ENCODE measurements around the gene CRLF3. TPM values are rescaled to one million over a fixed set of nuclear protein-coding genes. Genes with fewer than 3 reads are reported as not detected.

CRLF3 gene
- total RNA-seq, 4 donors from 2014 or later: 1.0 to 23.4 (median 8.7) TPM

DNA sequence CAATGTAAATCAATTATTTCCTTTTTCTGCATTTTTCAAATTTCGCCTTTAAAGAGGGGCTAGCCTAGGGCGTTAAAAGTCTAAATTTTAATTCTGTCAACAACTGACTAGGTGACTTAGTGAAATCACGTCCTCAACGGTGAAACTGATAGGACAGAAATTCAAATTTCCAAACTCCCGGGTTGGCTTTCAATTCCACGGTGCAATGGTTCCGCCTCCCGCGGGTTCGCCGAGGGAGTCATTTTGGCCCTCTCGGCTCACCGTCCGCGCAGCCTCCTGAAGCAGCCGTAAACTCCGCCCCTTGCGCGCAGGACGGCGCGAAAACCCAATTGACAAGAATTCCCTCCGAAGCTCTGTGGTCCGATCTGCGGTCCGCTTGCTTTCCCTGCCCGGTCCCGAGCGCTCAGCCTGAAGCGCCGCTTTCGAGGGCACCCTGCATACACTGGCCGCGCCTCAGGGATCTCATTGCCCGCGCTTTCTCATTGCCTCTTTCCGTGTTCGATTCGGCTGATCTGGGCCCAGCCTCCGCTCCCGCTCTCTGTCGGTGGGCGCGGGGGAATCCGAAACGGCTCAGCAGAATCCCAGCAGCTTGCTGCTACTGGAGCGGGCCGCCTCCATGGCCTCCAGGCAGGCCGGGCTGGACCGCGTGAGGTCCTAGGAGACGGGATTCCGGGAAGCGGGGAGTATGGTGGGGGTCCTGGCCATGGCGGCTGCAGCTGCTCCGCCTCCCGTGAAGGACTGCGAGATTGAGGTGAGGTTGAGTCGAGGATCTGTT, 7.4 kb upstream of the CRLF3 start, which contains the start of gene ATAD5:
ATAD5 (plus strand) TSS at position 304 of the 775 bp plus-strand sequence; CDS start at position 686, 382 bp downstream.
- TF ChIP-seq POLR2A (IDR thresholded peaks at IDR 0.05): no peak
- TF ChIP-seq, protein P1, sequence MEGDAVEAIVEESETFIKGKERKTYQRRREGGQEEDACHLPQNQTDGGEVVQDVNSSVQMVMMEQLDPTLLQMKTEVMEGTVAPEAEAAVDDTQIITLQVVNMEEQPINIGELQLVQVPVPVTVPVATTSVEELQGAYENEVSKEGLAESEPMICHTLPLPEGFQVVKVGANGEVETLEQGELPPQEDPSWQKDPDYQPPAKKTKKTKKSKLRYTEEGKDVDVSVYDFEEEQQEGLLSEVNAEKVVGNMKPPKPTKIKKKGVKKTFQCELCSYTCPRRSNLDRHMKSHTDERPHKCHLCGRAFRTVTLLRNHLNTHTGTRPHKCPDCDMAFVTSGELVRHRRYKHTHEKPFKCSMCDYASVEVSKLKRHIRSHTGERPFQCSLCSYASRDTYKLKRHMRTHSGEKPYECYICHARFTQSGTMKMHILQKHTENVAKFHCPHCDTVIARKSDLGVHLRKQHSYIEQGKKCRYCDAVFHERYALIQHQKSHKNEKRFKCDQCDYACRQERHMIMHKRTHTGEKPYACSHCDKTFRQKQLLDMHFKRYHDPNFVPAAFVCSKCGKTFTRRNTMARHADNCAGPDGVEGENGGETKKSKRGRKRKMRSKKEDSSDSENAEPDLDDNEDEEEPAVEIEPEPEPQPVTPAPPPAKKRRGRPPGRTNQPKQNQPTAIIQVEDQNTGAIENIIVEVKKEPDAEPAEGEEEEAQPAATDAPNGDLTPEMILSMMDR (IDR thresholded peaks at IDR 0.05): peak in 1 of 4 experiments; percentile 36
- Histone ChIP-seq H3K9me3 (no peaks in the 10 kb centered on the region), H3K27ac (peak within 1 kb of the TSS; percentile 30 to 39), H3K36me3 (no peaks in the 10 kb centered on the region), H3K4me1 (peaks cover 0 to 6% of the 10 kb centered on the region in 2 donors), H3K27me3 (no peaks in the 10 kb centered on the region), H3K4me3 (peak within 1 kb of the TSS; percentile 55 to 62)
- peak; percentile 88 to 90 for DNase-seq
- intact Hi-C loops (cut with DNase I; ENCODE audit: low total_unique reads): no loop called here

DNA sequence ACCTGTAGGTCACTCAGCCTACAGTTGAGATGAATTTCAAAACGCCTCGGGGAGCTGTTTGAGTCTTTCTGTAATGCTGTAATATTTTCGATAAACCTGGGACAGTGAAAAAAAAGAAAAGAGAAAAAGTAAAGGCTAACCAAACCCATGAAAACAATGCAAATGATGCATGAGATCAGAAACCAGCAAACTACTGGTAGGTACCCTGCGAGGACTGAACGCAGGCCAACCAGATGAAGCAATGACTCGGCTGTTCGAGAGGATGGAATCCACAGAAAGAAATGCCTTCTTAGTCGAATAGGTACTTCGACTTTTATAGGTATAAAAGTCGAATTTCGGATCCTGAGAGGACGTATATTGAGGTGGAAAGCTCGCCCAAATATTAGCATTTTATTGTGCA, 6.8 kb upstream of the CRLF3 start:
- H3K27ac ChIP-seq: peak overlapping the region in 1 of 2 donors; percentile 23
- TF ChIP-seq POLR2A (IDR thresholded peaks at IDR 0.05): no peak
- TF ChIP-seq, protein P1 (IDR thresholded peaks at IDR 0.05): no peak
- DNase-seq: no peak

DNA sequence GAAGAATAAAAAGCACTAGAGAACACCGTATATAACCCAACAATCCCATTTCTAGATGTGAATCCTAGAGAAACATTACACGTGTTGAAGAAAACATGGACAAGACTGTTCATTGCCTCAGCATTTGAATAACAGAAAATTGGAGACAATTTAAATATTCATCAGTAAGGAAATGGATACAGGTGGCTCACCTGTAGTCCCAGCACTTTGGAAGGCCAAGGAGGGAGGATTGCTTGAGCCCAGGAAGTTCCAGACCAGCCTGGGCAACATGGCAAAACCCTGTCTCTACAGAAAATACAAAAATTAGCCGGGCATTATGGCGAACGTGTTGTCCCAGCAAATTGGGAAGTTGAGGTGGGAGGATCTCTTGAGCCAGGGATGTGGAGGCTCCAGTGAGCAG, 4.5 kb upstream of the CRLF3 start:
- no peak for DNase-seq
- TF ChIP-seq, protein P1 (IDR thresholded peaks at IDR 0.05): no peak
- no peak for TF ChIP-seq POLR2A (IDR thresholded peaks at IDR 0.05)
- Histone ChIP-seq H3K27me3 (no peaks in the 10 kb centered on the region), H3K9me3 (no peaks in the 10 kb centered on the region), H3K4me1 (peaks cover 0 to 6% of the 10 kb centered on the region in 2 donors), H3K4me3 (no peak overlapping the region), H3K36me3 (no peaks in the 10 kb centered on the region), H3K27ac (no peak overlapping the region)
- intact Hi-C loops (cut with DNase I; ENCODE audit: low total_unique reads): no loop called here

More for the DNA sequence above, 6.8 kb upstream of the CRLF3 start:
- H3K4me1 ChIP-seq: peaks cover 0 to 6% of the 10 kb centered on the region in 2 donors
- H3K4me3 ChIP-seq: peak overlapping the region; percentile 55 to 62
- H3K27me3 ChIP-seq: no peaks in the 10 kb centered on the region
- intact Hi-C loops (cut with DNase I; ENCODE audit: low total_unique reads): no loop called here
- H3K36me3 ChIP-seq: no peaks in the 10 kb centered on the region
- H3K9me3 ChIP-seq: no peaks in the 10 kb centered on the region

DNA sequence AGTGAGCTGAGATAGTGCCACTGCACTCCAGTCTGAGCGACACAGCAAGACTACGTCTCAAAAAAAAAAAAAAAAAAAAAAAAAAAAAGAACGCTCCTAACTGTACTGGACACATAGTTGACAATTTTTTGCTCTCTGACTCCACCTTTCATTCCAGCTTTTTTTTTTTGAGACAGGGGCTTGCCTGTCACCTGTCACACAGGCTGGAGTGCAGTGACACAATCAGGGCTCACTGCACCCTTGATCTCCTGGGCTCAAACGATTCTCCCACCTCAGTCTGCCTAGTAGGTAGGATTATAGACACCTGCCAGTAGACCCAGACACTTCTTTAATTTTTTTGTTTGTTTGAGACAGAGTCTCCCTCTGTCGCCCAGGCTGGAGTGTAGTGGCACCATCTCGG, 2.6 kb upstream of the CRLF3 start:
- intact Hi-C loops (cut with DNase I; ENCODE audit: low total_unique reads): no loop called here
- Histone ChIP-seq H3K36me3 (no peaks in the 10 kb centered on the region), H3K27ac (no peak overlapping the region), H3K4me1 (peaks cover 0 to under 1% of the 10 kb centered on the region in 2 donors), H3K9me3 (no peaks in the 10 kb centered on the region), H3K27me3 (no peaks in the 10 kb centered on the region), H3K4me3 (no peak overlapping the region)
- TF ChIP-seq, protein P1 (IDR thresholded peaks at IDR 0.05): no peak
- TF ChIP-seq POLR2A (IDR thresholded peaks at IDR 0.05): no peak
- no peak for DNase-seq

DNA sequence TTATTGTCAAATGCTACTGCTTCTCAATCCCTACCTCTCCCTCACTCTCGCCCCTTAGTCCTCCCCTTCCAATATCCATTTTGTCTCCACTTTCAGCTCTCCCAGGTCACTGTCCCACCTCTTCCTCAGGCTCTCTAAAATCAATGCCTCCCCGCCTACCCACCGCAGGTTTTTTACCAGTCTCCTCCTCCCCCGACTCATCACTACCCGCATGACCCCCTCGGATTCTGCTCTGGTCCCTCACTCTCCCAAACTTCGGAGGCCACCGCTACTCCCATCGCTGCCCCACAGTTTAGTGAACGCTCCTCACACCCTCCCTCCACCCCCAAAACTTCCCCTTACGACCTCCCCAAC, 513 bp downstream of the CRLF3 start:
- H3K27me3 ChIP-seq: no peaks in the 10 kb centered on the region
- H3K4me1 ChIP-seq: no peaks in the 10 kb centered on the region
- H3K9me3 ChIP-seq: no peaks in the 10 kb centered on the region
- TF ChIP-seq, protein P1 (IDR thresholded peaks at IDR 0.05): no peak
- TF ChIP-seq POLR2A (IDR thresholded peaks at IDR 0.05): no peak
- peak overlapping the region; percentile 83 to 86 for H3K27ac ChIP-seq
- H3K36me3 ChIP-seq: no peaks in the 10 kb centered on the region
- intact Hi-C loops (cut with DNase I; ENCODE audit: low total_unique reads): no loop called here
- peak in 1 of 2 donors; percentile 28 for DNase-seq
- H3K4me3 ChIP-seq: peak overlapping the region; percentile 92 to 97
